HG03457 (cell line): ENCODE results near the gene RTKN2.
"Not testable (repeated sequence)": the region's sequence is repeated elsewhere in the genome, so short reads cannot be mapped to it uniquely, and the experiment has no call there.

Experiments used
- ATAC-seq: cut with Tn5 transposase; IDR thresholded peaks from one replicate; pipeline ENCODE4 v1.9.1; 2021; ENCODE audit warnings: moderate number of reproducible peaks; ENCODE audit not compliant: unreplicated experiment

The RTKN2 gene, protein sequence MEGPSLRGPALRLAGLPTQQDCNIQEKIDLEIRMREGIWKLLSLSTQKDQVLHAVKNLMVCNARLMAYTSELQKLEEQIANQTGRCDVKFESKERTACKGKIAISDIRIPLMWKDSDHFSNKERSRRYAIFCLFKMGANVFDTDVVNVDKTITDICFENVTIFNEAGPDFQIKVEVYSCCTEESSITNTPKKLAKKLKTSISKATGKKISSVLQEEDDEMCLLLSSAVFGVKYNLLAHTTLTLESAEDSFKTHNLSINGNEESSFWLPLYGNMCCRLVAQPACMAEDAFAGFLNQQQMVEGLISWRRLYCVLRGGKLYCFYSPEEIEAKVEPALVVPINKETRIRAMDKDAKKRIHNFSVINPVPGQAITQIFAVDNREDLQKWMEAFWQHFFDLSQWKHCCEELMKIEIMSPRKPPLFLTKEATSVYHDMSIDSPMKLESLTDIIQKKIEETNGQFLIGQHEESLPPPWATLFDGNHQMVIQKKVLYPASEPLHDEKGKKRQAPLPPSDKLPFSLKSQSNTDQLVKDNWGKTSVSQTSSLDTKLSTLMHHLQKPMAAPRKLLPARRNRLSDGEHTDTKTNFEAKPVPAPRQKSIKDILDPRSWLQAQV

DNA sequence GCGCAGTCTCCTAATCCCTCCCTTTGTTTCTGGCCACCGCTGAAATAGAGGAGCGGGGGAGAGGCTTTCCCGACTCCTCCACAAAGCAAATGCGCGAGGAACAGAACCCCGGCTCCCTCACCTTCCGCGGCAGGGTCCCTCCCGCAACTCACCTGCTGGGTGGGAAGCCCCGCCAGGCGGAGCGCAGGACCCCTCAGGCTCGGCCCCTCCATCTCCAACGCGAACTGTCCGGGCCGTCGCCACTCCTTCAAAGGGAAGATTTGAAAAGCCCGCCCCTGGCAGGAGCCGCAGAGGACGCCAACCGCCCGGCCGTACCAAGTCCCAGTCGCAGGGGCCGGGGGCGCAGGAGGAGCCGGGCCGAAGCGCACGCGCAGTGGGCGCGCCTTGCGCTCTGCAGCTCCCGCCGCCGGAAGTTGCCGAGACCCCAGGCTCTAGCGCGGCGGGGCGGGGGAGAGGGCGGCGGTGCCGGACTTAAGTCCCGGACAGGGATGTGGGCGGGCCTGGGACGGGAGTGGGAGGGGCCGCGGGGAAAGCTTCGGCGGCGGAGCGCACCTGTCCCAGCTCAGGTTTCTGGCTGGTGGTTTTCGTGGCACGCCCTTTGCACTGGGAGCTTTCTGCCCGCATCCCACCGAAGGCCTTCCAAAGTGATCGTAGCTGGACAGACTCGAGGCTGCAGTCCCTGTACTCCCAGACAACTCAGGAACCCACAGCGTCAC, at the start of gene RTKN2:
Gene RTKN2, minus strand, starts transcription at position 446 of the 716 bp plus-strand sequence. Its CDS starts 234 bp downstream, at position 212.
- no peak for ATAC-seq

DNA sequence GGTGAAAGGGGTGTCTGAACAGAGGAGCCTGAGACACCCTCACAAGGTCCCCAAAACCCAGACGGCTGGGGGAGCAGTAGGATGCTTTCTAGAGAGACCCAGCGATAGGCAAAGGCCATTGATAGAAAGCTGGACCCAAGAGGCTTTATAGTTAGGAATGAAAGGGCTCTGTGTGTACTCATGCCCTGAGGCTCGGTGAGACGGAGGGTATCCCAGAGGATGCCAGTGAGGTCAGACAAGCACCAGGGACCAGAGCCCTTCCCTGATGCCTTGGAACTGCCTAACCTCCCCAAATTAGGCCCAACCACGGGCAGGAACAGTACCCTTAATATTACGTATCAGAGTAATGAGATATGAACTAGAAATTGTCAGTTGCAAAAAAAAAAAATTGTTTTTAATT, 48.6 kb upstream of the RTKN2 start:
- ATAC-seq, result no peak

DNA sequence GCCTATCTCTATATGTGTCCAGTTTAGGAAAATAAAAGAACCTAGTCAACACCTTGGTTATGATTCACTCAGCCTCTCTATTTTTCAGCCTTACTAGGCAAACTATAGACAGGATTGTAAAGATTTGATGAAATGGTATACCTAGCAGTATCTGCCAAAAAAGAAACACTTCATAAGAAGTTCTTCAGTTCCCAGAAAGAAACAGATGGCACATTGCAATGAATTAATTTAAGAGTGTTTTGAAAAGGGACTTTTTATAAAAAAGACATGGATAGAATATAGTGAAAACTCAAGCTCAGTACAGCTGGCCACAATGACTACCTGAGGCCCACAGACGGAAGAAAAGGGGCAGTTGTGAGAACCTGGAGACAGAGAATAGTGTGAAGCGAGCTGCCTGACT, 40.6 kb upstream of the RTKN2 start:
- no peak for ATAC-seq

DNA sequence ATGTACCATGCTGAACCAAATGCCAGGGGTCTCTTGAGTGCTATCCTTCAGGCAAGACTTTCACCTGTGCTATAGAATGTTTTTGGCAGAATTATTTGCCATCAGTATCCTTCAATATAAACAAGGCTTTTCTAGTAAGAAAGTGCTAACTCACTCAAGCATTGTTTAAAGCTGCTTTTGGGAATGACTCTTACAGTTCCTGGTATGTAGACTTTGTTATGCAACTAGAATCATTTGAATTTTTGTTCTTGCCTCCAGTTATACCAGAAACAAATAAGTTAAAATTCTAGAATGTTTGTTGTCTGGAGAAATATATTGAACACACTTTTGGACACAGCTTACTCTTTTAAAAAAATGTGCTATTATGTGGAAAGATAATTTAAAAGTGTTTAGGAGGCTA, 39.5 kb upstream of the RTKN2 start:
- no peak for ATAC-seq

DNA sequence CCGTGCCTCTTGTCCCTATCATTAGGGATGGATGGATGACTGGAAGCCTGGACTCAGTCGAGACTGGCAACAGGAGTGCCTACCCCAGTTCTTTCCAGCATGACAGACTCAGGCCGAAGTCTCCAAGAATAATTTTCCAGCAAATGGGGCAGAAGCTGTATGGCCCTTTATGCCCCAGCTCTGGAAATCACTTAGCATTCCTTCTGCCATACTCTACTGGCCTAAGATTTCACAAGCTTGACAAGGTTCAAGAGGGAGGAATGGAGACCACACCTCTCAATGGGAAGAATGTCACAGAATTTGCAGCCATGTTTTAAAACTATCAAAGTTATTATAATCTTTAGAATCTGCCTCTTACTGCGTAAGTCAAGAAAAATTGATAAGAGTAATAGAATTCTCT, 39.0 kb upstream of the RTKN2 start:
- no peak for ATAC-seq

DNA sequence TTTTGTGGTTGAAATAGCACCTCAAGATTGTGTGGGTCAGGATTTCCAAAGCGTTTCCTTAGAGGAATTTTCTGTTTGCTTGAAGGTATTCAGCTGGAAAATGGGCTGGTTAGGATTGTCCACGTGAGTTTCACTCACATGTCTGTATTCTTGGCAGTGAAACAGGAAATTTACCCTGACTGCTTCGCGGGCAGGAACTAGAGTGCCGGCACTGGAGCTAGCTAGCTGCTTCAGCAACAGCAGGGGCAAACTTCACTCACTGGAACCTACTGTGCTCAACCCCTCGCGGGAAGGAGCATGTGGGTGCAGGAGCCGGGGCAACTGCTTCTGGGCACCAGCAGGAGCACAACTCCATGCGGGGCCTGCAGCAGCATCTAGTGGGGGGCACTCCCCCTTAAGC, 38.0 kb upstream of the RTKN2 start:
- ATAC-seq, result no peak

DNA sequence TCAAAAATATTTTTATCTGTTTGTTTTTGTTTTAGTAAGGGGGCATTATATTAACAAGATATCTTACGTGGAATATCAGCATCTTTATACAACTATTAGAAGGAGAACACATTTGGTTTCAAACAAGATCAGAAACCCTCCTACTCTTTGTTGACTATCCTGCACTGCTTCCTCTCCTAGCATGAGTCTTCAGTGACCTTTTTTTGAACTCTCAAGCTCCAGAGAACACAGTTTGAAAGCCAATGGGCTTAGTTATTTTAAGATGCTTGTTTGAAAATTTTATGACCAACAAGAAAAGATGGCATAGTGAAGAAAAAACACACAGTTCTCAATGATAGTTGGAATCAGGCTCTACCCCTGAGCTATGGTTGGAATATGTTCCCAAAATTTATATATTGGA, 37.2 kb upstream of the RTKN2 start:
- no peak for ATAC-seq

DNA sequence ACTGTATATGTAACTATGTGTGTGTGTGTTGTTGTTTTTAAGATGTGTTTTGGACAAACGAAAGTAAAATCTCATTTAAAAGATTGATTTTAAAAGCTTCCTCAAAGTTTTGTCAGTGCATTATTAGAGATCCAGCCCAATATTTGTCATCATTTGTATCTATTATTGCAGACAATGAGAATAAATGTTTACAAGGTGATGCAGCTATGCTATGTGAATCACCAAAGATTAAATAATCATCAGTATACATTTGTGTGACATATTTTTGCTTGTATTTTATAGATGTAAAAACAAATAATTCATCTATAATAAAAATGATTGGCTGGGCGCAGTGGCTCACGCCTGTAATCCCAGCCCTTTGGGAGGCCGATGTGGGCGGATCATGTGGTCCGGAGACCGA, 35.3 kb upstream of the RTKN2 start:
- ATAC-seq, result no peak

DNA sequence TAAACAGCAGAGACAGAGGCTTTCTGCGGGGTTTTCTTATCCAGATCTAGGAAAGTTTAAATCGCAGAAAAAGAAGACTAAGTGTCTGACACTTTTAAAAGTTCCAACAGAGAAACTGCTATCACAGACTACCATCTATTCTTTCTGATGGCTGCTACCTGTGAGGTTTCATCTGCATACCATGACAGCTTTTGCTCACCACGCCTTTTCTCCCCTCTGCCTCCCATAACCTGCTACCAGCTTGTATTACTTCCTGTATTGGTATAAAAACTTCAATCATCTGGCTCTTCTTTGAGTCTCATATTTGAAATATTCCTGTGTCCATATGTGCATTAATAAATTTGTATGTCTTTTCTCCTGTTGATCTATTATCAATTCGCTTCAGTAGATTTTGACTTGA, 34.1 kb upstream of the RTKN2 start:
- ATAC-seq, result no peak

DNA sequence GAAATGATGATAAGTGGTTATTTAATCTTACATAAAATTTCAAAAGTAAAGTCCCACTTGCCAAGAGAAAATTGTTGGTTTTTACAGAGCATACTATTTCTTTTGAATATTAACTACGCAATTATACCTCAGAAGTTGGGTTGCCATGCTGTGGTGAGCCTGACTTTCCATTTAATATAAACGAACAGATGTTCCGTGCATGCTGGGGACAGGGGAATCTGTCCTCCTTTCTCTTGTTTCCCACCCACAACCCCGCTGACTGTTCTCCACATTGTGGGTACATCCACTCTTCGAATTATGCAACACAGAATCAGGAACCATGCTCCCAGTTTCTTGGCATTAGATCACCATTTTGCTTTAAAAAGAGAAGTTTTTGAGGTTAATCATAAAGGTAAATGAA, 29.2 kb upstream of the RTKN2 start:
- no peak for ATAC-seq

DNA sequence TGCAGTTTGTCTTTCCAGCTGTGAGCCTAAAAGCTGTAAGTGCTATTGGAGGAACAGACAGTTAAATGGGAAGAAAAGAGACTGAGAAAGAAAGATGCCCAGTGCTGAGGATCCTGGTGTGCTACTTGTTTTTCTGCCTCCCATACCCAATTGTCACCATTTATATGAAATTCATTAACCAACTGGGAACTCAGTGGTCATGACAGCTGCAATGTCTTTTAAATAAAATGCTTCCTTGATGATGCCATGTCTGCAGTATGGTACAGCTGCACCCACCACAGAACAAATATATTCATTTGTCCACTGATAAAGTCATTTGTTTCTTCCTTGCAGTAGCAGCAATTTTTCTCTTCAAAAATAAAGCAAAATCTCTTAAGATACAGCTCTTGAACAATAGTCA, 15.6 kb upstream of the RTKN2 start:
- no peak for ATAC-seq

DNA sequence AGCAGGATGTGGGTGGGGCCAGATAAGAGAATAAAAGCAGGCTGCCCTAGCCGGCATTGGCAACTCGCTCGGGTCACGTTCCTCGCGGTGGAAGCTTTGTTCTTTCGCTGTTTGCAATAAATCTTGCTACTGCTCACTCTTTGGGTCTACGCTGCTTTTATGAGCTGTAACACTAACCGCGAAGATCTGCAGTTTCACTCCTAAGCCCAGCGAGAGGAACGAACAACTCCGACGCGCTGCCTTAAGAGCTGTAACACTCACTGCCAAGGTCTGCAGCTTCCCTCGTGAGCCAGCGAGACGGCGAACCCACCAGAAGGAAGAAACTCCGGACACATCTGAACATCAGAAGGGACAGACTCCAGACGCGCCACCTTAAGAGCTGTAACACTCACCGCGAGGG, 12.7 kb upstream of the RTKN2 start:
- not testable (repeated sequence) for ATAC-seq

DNA sequence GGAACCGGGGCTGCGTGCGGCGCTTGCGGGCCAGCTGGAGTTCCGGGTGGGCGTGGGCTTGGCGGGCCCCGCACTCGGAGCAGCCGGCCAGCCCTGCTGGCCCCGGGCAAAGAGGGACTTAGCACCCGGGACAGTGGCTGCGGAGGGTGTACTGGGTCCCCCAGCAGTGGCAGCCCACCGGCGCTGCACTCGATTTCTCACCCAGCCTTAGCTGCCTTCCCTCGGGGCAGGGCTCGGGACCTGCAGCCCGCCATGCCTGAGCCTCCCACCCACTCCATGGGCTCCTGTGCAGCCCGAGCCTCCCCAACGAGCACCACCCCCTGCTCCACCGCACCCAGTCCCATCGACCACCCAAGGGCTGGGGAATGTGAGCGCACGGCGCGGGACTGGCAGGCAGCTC, 11.7 kb upstream of the RTKN2 start:
- not testable (repeated sequence) for ATAC-seq

DNA sequence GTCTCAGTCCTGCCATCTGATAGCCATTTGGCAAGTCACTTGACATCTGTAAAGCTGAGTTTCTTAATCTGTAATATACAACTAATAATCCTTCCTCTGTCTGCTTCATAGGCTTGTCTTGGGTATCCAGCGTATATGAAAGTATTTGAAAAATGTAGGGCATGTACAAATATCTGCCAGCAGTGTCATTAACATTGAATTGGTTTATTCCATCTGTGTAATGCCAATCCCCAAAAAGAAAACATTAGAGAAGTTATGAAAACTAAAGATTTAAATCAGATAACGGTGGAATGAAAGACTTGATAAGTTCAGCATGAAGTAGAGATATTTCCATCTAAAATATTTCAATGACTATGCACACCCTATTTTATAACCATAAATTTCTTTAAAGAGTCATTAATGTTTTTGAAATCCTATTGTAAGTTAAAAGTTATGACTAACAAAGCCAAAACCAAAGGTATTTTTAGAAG, 9.8 kb upstream of the RTKN2 start:
- ATAC-seq, result no peak

DNA sequence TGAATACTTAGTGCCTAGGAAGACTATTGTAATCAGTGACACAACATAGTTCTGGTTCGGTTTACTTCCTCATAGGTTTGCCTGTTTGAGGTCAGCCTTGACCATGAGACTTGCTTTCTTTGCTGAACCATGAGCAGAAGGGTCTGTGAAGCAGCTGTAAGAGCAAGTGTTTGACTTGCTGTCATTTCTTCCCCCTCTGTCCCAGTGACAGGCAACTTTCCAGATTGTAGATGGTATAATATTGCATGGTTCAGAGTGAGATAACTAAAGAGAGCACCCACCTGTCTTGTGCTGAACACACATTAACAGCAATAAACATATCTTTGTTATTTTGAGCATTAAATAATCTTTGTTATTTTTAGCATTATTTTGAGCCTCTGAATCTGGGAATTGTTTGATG, 9.3 kb upstream of the RTKN2 start:
- no peak for ATAC-seq

DNA sequence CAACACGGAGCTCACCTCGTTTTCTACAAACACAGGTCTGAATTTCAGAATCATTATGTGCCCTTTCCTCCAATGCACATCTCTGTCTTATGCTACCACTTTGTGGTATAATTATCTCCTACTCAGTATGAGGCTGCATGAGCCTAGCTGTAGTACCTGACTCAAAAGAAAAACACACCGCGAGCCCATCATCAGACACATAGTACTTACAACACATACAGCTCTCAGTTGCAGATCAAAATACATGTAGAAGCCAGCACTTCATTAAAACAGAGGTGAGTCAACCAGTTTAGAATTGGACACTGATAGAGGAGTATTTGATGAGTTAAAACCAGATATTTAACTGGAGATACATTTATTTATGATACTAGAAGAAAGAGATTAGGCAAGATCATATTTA, 1.4 kb upstream of the RTKN2 start:
- no peak for ATAC-seq

DNA sequence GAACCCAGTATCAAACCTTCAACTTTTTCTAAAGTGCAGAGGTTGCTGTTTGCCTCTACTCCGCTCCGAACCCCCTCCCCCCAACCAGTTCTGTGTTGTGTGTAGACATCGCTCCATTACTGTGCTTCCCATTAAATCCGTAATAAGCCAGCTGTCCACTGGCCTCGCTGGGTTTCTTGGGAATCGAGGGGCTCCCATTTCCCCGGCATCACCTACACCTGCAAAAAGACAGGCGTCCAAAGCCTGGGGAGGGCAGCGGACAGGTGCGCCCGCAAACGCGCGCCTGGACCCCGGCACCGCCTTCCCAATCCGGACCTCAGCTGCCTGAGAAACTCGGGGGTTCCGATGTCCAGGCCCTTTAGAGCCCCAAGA, 631 bp downstream of the RTKN2 start:
- no peak for ATAC-seq

DNA sequence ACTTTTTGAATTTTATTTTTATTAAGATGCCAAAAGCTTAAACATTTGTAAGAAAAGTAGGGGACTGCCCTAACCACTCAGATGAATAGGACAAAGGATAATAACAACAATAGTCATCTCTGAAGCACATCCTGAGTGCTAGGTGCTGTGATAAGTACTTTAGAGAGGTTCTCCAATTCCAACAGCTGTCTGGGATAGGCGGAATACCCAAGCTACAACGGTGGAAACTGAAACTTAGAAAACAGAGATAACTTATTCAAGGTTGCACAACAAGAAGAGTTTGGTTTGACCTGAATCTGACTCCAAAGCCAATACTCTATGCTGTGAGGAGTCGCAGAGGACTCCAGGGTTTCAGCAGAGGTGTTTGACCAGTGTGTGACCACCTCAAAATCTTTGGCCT, 2.0 kb downstream of the RTKN2 start:
- ATAC-seq, result no peak

DNA sequence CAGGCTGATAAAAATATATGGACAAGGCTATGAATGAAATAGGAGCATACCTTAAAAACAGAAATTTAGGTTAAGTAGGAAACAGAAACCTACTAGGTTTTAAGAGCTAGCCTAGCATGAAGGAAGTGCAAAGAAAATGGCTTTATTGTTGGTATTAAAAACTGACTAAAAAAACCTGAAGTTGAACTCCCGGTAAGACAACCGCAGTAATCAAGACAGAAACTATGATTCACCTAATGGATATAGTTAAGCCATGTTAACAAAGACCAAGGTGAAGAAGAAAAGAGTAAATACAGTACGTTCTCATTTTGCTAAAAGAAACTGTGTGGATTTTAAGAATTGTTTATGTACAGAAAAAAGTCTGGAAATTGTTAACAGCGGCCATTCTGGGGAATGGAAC, 2.5 kb downstream of the RTKN2 start:
- no peak for ATAC-seq

DNA sequence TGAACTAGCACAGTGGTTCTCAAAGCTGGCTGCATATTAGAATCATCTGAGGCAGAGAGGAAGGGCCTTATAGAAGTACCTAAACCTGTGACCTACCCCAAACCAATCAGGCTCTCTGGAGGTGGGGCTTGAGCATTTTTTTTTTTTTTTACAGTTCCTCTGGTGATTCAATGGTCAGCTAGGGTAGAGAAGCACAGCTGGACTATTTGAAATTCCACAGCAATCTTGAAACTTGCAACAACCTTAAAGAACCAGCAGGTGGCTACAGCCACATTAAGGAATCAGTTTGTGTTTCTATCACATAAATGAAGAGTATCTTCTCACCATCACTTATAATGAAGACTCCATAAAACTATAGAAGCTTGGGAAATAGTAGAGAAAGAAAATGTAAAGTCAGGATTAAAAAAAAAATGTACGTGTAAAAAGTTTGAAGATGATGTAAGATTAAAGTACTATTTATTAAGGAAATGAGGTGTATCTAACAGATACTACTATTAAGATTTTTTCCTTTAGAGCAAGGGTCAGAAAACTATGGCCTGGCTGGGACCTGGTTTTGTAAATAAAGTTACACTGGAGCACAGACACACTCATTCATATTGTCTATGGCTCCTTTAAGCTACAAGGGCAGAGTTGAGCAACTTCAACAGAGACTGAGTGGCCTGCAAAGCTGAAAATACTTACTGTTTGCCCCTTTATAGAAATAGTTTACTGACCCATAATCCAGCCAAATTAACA, 3.8 kb downstream of the RTKN2 start:
- no peak for ATAC-seq

DNA sequence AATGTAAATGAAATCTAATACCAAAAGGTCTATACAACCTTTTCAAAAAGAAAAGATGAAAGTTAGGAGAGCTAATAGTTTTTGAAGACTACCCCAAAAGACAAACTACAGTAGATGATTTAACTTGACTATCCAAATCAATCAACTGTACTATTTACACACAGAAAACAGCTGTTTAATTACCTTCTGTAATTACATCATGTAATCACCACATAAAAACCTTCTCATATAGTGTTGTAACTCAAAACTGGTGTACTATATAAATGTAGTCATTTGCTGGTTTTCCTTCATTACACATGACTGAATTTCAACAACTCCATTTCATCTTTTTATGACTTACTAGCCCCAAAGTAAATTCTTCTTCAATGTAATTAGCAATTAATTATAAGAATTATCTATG, 4.5 kb downstream of the RTKN2 start:
- no peak for ATAC-seq
